Trophoblast cell (in vitro differentiated cells and primary cell): ENCODE measurements around the gene SUSD4.

ENCODE experiments used
- DNase-seq, 2 donors: peaks; one replicate each; pipeline ENCODE4 v3.0.0-alpha.2; 2016
- H2AFZ ChIP-seq: 2 replicates; pipeline ENCODE4 v1.6.1; 2013; ENCODE audit warnings: low read length, moderate library complexity, mild to moderate bottlenecking; ENCODE audit not compliant: insufficient read depth, poor library complexity
- H2AK5ac ChIP-seq: 2 replicates; pipeline ENCODE4 v1.6.1; 2013; ENCODE audit warnings: mild to moderate bottlenecking, low read length
- H2BK120ac ChIP-seq: 2 replicates; pipeline ENCODE4 v1.6.1; 2013; ENCODE audit warnings: low read length, mild to moderate bottlenecking, moderate library complexity; ENCODE audit not compliant: insufficient read depth, poor library complexity
- H2BK12ac ChIP-seq: 2 replicates; pipeline ENCODE4 v1.6.1; 2013; ENCODE audit warnings: mild to moderate bottlenecking, low read length, moderate library complexity
- H2BK5ac ChIP-seq: 2 replicates; pipeline ENCODE4 v1.6.1; 2013; ENCODE audit warnings: low read length, low read depth, moderate library complexity, mild to moderate bottlenecking; ENCODE audit not compliant: poor library complexity
- H3K14ac ChIP-seq: 2 replicates; pipeline ENCODE4 v1.6.1; 2013; ENCODE audit warnings: mild to moderate bottlenecking, low read length
- H3K18ac ChIP-seq: 2 replicates; pipeline ENCODE4 v1.6.1; 2013; ENCODE audit warnings: mild to moderate bottlenecking, low read length
- H3K23ac ChIP-seq: 2 replicates; pipeline ENCODE4 v1.6.1; 2013; ENCODE audit warnings: low read length
- H3K27ac ChIP-seq: 2 replicates; pipeline ENCODE4 v1.5.1; 2013; ENCODE audit warnings: low read depth, mild to moderate bottlenecking, inconsistent platforms, low read length, moderate library complexity
- H3K27me3 ChIP-seq: 2 replicates; pipeline ENCODE4 v1.6.1; 2013; ENCODE audit warnings: inconsistent platforms, mild to moderate bottlenecking, low read length, moderate library complexity; ENCODE audit not compliant: insufficient read depth
- H3K36me3 ChIP-seq, 2 experiments: 1 replicate in 1 of 2; 2 replicates in 1 of 2; pipeline ENCODE4 v1.6.1; 2013; ENCODE audit warnings: low read length in 2 of 2, mild to moderate bottlenecking in 2 of 2, moderate library complexity in 1 of 2; ENCODE audit not compliant: insufficient read depth in 2 of 2, control insufficient read depth in 1 of 2
- H3K4ac ChIP-seq: 2 replicates; pipeline ENCODE4 v1.6.1; 2013; ENCODE audit warnings: low read depth, mild to moderate bottlenecking, low read length, moderate library complexity
- H3K4me1 ChIP-seq, 2 experiments: 1 replicate in 1 of 2; 2 replicates in 1 of 2; pipeline ENCODE4 v1.6.1; 2013; ENCODE audit warnings: low read length in 2 of 2, mild to moderate bottlenecking in 2 of 2, moderate library complexity in 1 of 2; ENCODE audit not compliant: insufficient read depth in 2 of 2, control insufficient read depth in 1 of 2
- H3K4me2 ChIP-seq: 2 replicates; pipeline ENCODE4 v1.6.1; 2013; ENCODE audit warnings: inconsistent platforms, mild to moderate bottlenecking, low read length, moderate library complexity
- H3K4me3 ChIP-seq: 2 replicates; pipeline ENCODE4 v1.5.1; 2013; ENCODE audit warnings: mild to moderate bottlenecking, low read depth, low read length, inconsistent platforms
- H3K79me1 ChIP-seq: one replicate; pipeline ENCODE4 v1.6.1; 2013; ENCODE audit warnings: low read length
- H3K79me2 ChIP-seq: 2 replicates; pipeline ENCODE4 v1.6.1; 2013; ENCODE audit warnings: low read length, mild to moderate bottlenecking; ENCODE audit not compliant: control insufficient read depth, insufficient read depth, poor library complexity
- H3K9ac ChIP-seq: 2 replicates; pipeline ENCODE4 v1.6.1; 2013; ENCODE audit warnings: mild to moderate bottlenecking, low read length
- H3K9me3 ChIP-seq: 2 replicates; pipeline ENCODE4 v1.6.1; 2013; ENCODE audit warnings: low read depth, mild to moderate bottlenecking, control low read depth, inconsistent platforms, low read length; ENCODE audit not compliant: insufficient read depth
- H4K12ac ChIP-seq: 2 replicates; pipeline ENCODE4 v1.6.1; 2013; ENCODE audit warnings: low read depth, mild to moderate bottlenecking, low read length, moderate library complexity
- H4K8ac ChIP-seq: 2 replicates; pipeline ENCODE4 v1.6.1; 2013; ENCODE audit warnings: low read depth, mild to moderate bottlenecking, low read length, moderate library complexity
- H4K91ac ChIP-seq: one replicate; pipeline ENCODE4 v1.6.1; 2013; ENCODE audit warnings: low read depth, mild to moderate bottlenecking, low read length, moderate library complexity
- WGBS: extraction: QIAGEN DNeasy Blood & Tissue Kit; methylation state at CpG from one replicate; pipeline ENCODE4 v1.1.7; 2013; ENCODE audit warnings: missing lambda C conversion rate; ENCODE audit not compliant: insufficient read length, insufficient coverage; ENCODE audit errors: extremely low coverage; 5-methylcytosine and 5-hydroxymethylcytosine counted together

SUSD4 gene

GRCh38 chr1:223204424-223204823, 159.6 kb downstream of the SUSD4 start:
- Histone ChIP-seq H4K12ac (no peak overlapping the region), H3K27me3 (no peaks in the 10 kb centered on the region), H3K4me2 (no peak overlapping the region), H3K36me3 (no peaks in the 10 kb centered on the region), H2AK5ac (no peak overlapping the region), H2BK5ac (no peak overlapping the region), H4K8ac (no peak overlapping the region), H2AFZ (no peak overlapping the region), H3K18ac (no peak overlapping the region), H3K27ac (no peak overlapping the region), H3K9me3 (no peaks in the 10 kb centered on the region), H3K23ac (no peak overlapping the region), H2BK120ac (no peak overlapping the region), H3K9ac (no peak overlapping the region), H2BK12ac (no peak overlapping the region), H4K91ac (no peak overlapping the region), H3K4me1 (peaks cover 3 to 7% of the 10 kb centered on the region in 2 experiments), H3K4ac (no peak overlapping the region), H3K79me2 (no peaks in the 10 kb centered on the region), H3K79me1 (peaks cover 5% of the 10 kb centered on the region), H3K4me3 (peak overlapping the region; percentile 49), H3K14ac (no peak overlapping the region)
- DNase-seq = no peak
- WGBS = no CpG with 5 or more reads among the region's 4 CpGs

- no peaks in the 10 kb centered on the region for H3K9me3 ChIP-seq
- no peak overlapping the region for H2BK12ac ChIP-seq
- H3K4me3 ChIP-seq = no peak overlapping the region
- DNase-seq = no peak
- no peak overlapping the region for H3K23ac ChIP-seq
- no peak overlapping the region for H4K8ac ChIP-seq
- H3K4me2 ChIP-seq = no peak overlapping the region
- no peak overlapping the region for H4K12ac ChIP-seq
- H3K4ac ChIP-seq = no peak overlapping the region
- no peak overlapping the region for H3K27ac ChIP-seq
- H2BK5ac ChIP-seq = no peak overlapping the region
- no peak overlapping the region for H2BK120ac ChIP-seq
- no peak overlapping the region for H3K9ac ChIP-seq
- no peak overlapping the region for H3K14ac ChIP-seq
- WGBS = no CpG with 5 or more reads among the region's 6 CpGs
- no peak overlapping the region for H3K18ac ChIP-seq
- no peak overlapping the region for H2AK5ac ChIP-seq
- H3K79me1 ChIP-seq = no peaks in the 10 kb centered on the region
- no peak overlapping the region for H4K91ac ChIP-seq
- H3K36me3 ChIP-seq = no peaks in the 10 kb centered on the region
- H3K79me2 ChIP-seq = no peaks in the 10 kb centered on the region
- peaks cover under 1 to 4% of the 10 kb centered on the region in 2 experiments for H3K4me1 ChIP-seq
- no peaks in the 10 kb centered on the region for H3K27me3 ChIP-seq
- no peak overlapping the region for H2AFZ ChIP-seq
Measured at GRCh38 chr1:223203694-223204093, 160.3 kb downstream of the SUSD4 start.

- no peak overlapping the region for H3K18ac ChIP-seq
- H2AFZ ChIP-seq = no peak overlapping the region
- H2BK5ac ChIP-seq = no peak overlapping the region
Measured at GRCh38 chr1:223203034-223203408, 161.0 kb downstream of the SUSD4 start.

GRCh38 chr1:223202376-223203033, 161.5 kb downstream of the SUSD4 start:
- no peak overlapping the region for H2BK120ac ChIP-seq
- no peak overlapping the region for H2BK5ac ChIP-seq
- no peak for DNase-seq
- no peaks in the 10 kb centered on the region for H3K4me1 ChIP-seq
- WGBS = no CpG with 5 or more reads among the region's 13 CpGs
- H3K9ac ChIP-seq = no peak overlapping the region
- no peak overlapping the region for H3K23ac ChIP-seq
- H4K91ac ChIP-seq = no peak overlapping the region
- H3K4me2 ChIP-seq = no peak overlapping the region
- H2AK5ac ChIP-seq = no peak overlapping the region
- no peak overlapping the region for H3K18ac ChIP-seq
- no peak overlapping the region for H4K12ac ChIP-seq
- no peak overlapping the region for H2AFZ ChIP-seq
- H2BK12ac ChIP-seq = no peak overlapping the region
- H3K27ac ChIP-seq = no peak overlapping the region
- H3K14ac ChIP-seq = no peak overlapping the region
- H3K79me2 ChIP-seq = no peaks in the 10 kb centered on the region
- no peak overlapping the region for H3K4ac ChIP-seq
- H3K4me3 ChIP-seq = no peak overlapping the region
- no peaks in the 10 kb centered on the region for H3K36me3 ChIP-seq
- H3K9me3 ChIP-seq = no peaks in the 10 kb centered on the region
- H3K79me1 ChIP-seq = no peaks in the 10 kb centered on the region
- H3K27me3 ChIP-seq = no peaks in the 10 kb centered on the region
- no peak overlapping the region for H4K8ac ChIP-seq

More at GRCh38 chr1:223203034-223203408, 161.0 kb downstream of the SUSD4 start:
- H3K36me3 ChIP-seq = no peaks in the 10 kb centered on the region
- no peaks in the 10 kb centered on the region for H3K79me2 ChIP-seq
- H2BK12ac ChIP-seq = no peak overlapping the region
- H3K4me3 ChIP-seq = no peak overlapping the region
- no peak for DNase-seq
- no peaks in the 10 kb centered on the region for H3K4me1 ChIP-seq
- no peak overlapping the region for H4K8ac ChIP-seq
- H3K14ac ChIP-seq = no peak overlapping the region
- no peak overlapping the region for H3K27ac ChIP-seq
- no peak overlapping the region for H4K12ac ChIP-seq
- no peak overlapping the region for H3K9ac ChIP-seq
- H3K79me1 ChIP-seq = no peaks in the 10 kb centered on the region
- no peak overlapping the region for H4K91ac ChIP-seq
- H2BK120ac ChIP-seq = no peak overlapping the region
- no CpG with 5 or more reads among the region's 9 CpGs for WGBS
- H3K4me2 ChIP-seq = no peak overlapping the region
- no peak overlapping the region for H3K23ac ChIP-seq
- H2AK5ac ChIP-seq = no peak overlapping the region
- no peak overlapping the region for H3K4ac ChIP-seq
- no peaks in the 10 kb centered on the region for H3K9me3 ChIP-seq
- H3K27me3 ChIP-seq = no peaks in the 10 kb centered on the region
